HG03108 (cell line): ENCODE data around the gene LIFR.
A peak's percentile ranks its signal among the peaks of the same experiment; 100 is the strongest.
"Not testable (repeated sequence)": the region's sequence is repeated elsewhere in the genome, so short reads cannot be mapped to it uniquely, and the experiment has no call there.

Source experiments
- ATAC-seq: cut with Tn5 transposase; IDR thresholded peaks from one replicate; pipeline ENCODE4 v1.9.1; 2021; ENCODE audit warnings: moderate library complexity; ENCODE audit not compliant: unreplicated experiment

LIFR gene

GRCh38 chr5:38556599-38557307, at the start of gene LIFR:
Gene LIFR, minus strand, starts transcription at chr5:38556646. Its CDS starts 25,999 bp downstream, at chr5:38530647.
- peak; percentile 53 for ATAC-seq

GRCh38 chr5:38605610-38606009, 49.2 kb upstream of the LIFR start:
- ATAC-seq = no peak

- ATAC-seq = no peak
Observed at GRCh38 chr5:38603691-38604090, 47.2 kb upstream of the LIFR start.

- ATAC-seq = no peak
Observed at GRCh38 chr5:38602641-38603040, 46.2 kb upstream of the LIFR start.

- no peak for ATAC-seq
Observed at GRCh38 chr5:38601863-38602298, 45.4 kb upstream of the LIFR start.

- ATAC-seq = no peak
Observed at GRCh38 chr5:38601133-38601862, 44.9 kb upstream of the LIFR start.

- ATAC-seq = no peak
Observed at GRCh38 chr5:38600329-38601045, 44.0 kb upstream of the LIFR start.

GRCh38 chr5:38599751-38600150, 43.3 kb upstream of the LIFR start:
- ATAC-seq = not testable (repeated sequence)

GRCh38 chr5:38598994-38599617, 42.7 kb upstream of the LIFR start:
- no peak for ATAC-seq

- ATAC-seq = no peak
Observed at GRCh38 chr5:38598296-38598993, 42.0 kb upstream of the LIFR start.

GRCh38 chr5:38596981-38597380, 40.5 kb upstream of the LIFR start:
- no peak for ATAC-seq

GRCh38 chr5:38595132-38595745, 38.8 kb upstream of the LIFR start:
- ATAC-seq = no peak

- no peak for ATAC-seq
Observed at GRCh38 chr5:38593959-38594358, 37.5 kb upstream of the LIFR start.

- no peak for ATAC-seq
Observed at GRCh38 chr5:38591523-38591849, 35.0 kb upstream of the LIFR start.

- ATAC-seq = no peak
Observed at GRCh38 chr5:38590838-38591522, 34.5 kb upstream of the LIFR start.

- no peak for ATAC-seq
Observed at GRCh38 chr5:38589629-38590028, 33.2 kb upstream of the LIFR start.

- ATAC-seq = no peak
Observed at GRCh38 chr5:38585816-38586215, 29.4 kb upstream of the LIFR start.

GRCh38 chr5:38583500-38583899, 27.1 kb upstream of the LIFR start:
- ATAC-seq = no peak

GRCh38 chr5:38582975-38583319, 26.5 kb upstream of the LIFR start:
- no peak for ATAC-seq
